Measurements from ENCODE around the gene TNFRSF4.
"Not testable (repeated sequence)": the region's sequence is repeated elsewhere in the genome, so short reads cannot be mapped to it uniquely, and the experiment has no call there.

TNFRSF4 gene

GRCh38 chr1:1199961-1200875 lies 13.7 kb downstream of the TNFRSF4 start:
- no peak for DNase-seq

GRCh38 chr1:1199141-1199960 lies 14.6 kb downstream of the TNFRSF4 start:
- no peak for DNase-seq

GRCh38 chr1:1198423-1199140 lies 15.4 kb downstream of the TNFRSF4 start:
- DNase-seq = no peak

GRCh38 chr1:1197551-1198422 lies 16.2 kb downstream of the TNFRSF4 start:
- DNase-seq = no peak

- DNase-seq = no peak
These were observed 16.8 kb downstream of the TNFRSF4 start for GRCh38 chr1:1197188-1197500.

- DNase-seq = no peak
These were observed 17.3 kb downstream of the TNFRSF4 start for GRCh38 chr1:1196431-1197187.

GRCh38 chr1:1195726-1196125 lies 18.2 kb downstream of the TNFRSF4 start:
- not testable (repeated sequence) for DNase-seq

- no peak for DNase-seq
These were observed 19.2 kb downstream of the TNFRSF4 start for GRCh38 chr1:1194723-1195122.

GRCh38 chr1:1191734-1192133 lies 22.2 kb downstream of the TNFRSF4 start:
- DNase-seq = no peak

GRCh38 chr1:1189111-1189510 lies 24.8 kb downstream of the TNFRSF4 start:
- DNase-seq = no peak

GRCh38 chr1:1187938-1188337 lies 26.0 kb downstream of the TNFRSF4 start:
- DNase-seq = no peak

- no peak for DNase-seq
These were observed 28.7 kb downstream of the TNFRSF4 start for GRCh38 chr1:1185101-1185765.

GRCh38 chr1:1183833-1184775 lies 29.8 kb downstream of the TNFRSF4 start:
- DNase-seq = no peak

GRCh38 chr1:1183221-1183747 lies 30.7 kb downstream of the TNFRSF4 start:
- DNase-seq = no peak

GRCh38 chr1:1182491-1183220 lies 31.3 kb downstream of the TNFRSF4 start:
- no peak for DNase-seq

GRCh38 chr1:1181938-1182410 lies 32.0 kb downstream of the TNFRSF4 start:
- no peak for DNase-seq

- no peak for DNase-seq
These were observed 32.6 kb downstream of the TNFRSF4 start for GRCh38 chr1:1181129-1181937.

All from T-helper 9 cell (primary cell).